ENCODE measurements around the gene HBEGF. TPM values are rescaled to one million over a fixed set of nuclear protein-coding genes. Genes with fewer than 3 reads are reported as not detected.

HBEGF gene
- total and polyA plus RNA-seq, 10 of the 15 experiments (the other 5 are each of a cell fraction or from before 2014, with no cell fraction given): 0.87 to 3.1 (median 2.1) TPM

- SMC1A ChIA-PET (ENCODE audit: uncharacterized antibody, unreplicated experiment): interaction anchor here (0.8 to 2.3 kb wide), 3 partner anchors 15 to 65 kb away, joined by 3 to 6 read pairs (median 3); no protein-coding TSS in a partner anchor
- no peaks in the 10 kb centered on the region for H4K20me1 ChIP-seq (ENCODE audit: control insufficient read depth, insufficient read depth)
Measured at GRCh38 chr5:140286424-140286823, 60.0 kb downstream of the HBEGF start.

More at GRCh38 chr5:140286424-140286823, 60.0 kb downstream of the HBEGF start:
- no peak overlapping the region for H2AFZ ChIP-seq (ENCODE audit: control insufficient read depth, low read depth, low read length)
- POLR2A ChIA-PET: interaction anchor here (0.7 to 1.1 kb wide), 2 partner anchors 10 to 169 kb away, joined by 3 to 4 read pairs; no protein-coding TSS in a partner anchor
- H3K9ac ChIP-seq (ENCODE audit: control insufficient read depth, insufficient read depth, low read length): no peak overlapping the region
- in situ Hi-C loops (cut with MboI) (no loop called here), intact Hi-C loops (cut with micrococcal nuclease; ENCODE audit: unreplicated experiment) (no loop called here)
- H3K9me3 ChIP-seq (replicated peaks; ENCODE audit: control insufficient read depth, insufficient read depth, low read length): no peaks in the 10 kb centered on the region
- RAD21 ChIA-PET (ENCODE audit: unreplicated experiment): no interaction called here
- DNase-seq (ENCODE audit: low read depth, low spot score) (no peak), ATAC-seq (no peak), FAIRE-seq (no peak)
- H3K4me2 ChIP-seq (ENCODE audit: control insufficient read depth, insufficient read depth): no peak overlapping the region
- H3K4me3 ChIP-seq: no peak overlapping the region
- peaks cover 25% of the 10 kb centered on the region for H3K79me2 ChIP-seq (ENCODE audit: control insufficient read depth, insufficient read depth, low read length)
- TF ChIP-seq CHD2 (IDR thresholded peaks at IDR 0.05; ENCODE audit: borderline replicate concordance, low read depth, low read length) (no peak), ZNF24 (IDR thresholded peaks at IDR 0.05) (no peak), CBFB (IDR thresholded peaks at IDR 0.05; ENCODE audit: low read depth) (no peak), SIX5 (IDR thresholded peaks at IDR 0.05; ENCODE audit: low read depth, low read length, severe bottlenecking) (no peak), ZBTB33 (IDR thresholded peaks at IDR 0.05) (no peak), CEBPZ (IDR thresholded peaks at IDR 0.05; ENCODE audit: low read depth, low read length) (no peak), CUX1 (IDR thresholded peaks at IDR 0.05; ENCODE audit: insufficient replicate concordance, low read depth, low read length) (no peak), FOXK2 (IDR thresholded peaks at IDR 0.05) (no peak), GABPA (IDR thresholded peaks at IDR 0.05; ENCODE audit: low read depth) (no peak), SUPT20H (IDR thresholded peaks at IDR 0.05; ENCODE audit: borderline replicate concordance, control insufficient read depth, low read depth, low read length) (no peak), CBX5 (IDR thresholded peaks at IDR 0.05; ENCODE audit: low read depth) (no peak)
- peaks cover 13% of the 10 kb centered on the region for H3K4me1 ChIP-seq (ENCODE audit: control insufficient read depth, insufficient read depth, low read length)
- H3K36me3 ChIP-seq (ENCODE audit: control insufficient read depth in 2 of 2, insufficient read depth in 2 of 2, low read length in 1 of 2): no peaks in the 10 kb centered on the region
- CTCF ChIA-PET: interaction anchor here (0.7 to 1.4 kb wide), 2 partner anchors 66 to 118 kb away, joined by 5 to 6 read pairs; no protein-coding TSS in a partner anchor
- H3K27ac ChIP-seq (ENCODE audit: control insufficient read depth, insufficient read depth): no peak overlapping the region
- BruUV-seq (replicated peaks): no TSS peak
- no peaks in the 10 kb centered on the region for H3K27me3 ChIP-seq (replicated peaks in 1 of 2; ENCODE audit: control insufficient read depth in 2 of 2, insufficient read depth in 2 of 2, low read length in 1 of 2)
- 100% methylated on average over 3 of the region's 5 CpGs for WGBS (ENCODE audit: insufficient coverage, insufficient replicate concordance, low lambda C conversion rate, missing lambda C conversion rate)

Data from GM12878 (cell line).